ENCODE results near the gene LCE2B. TPM values are rescaled to one million over a fixed set of nuclear protein-coding genes. Genes with fewer than 3 reads are reported as not detected.
"Not testable (repeated sequence)": the region's sequence is repeated elsewhere in the genome, so short reads cannot be mapped to it uniquely, and the experiment has no call there.

Gene LCE2B, protein sequence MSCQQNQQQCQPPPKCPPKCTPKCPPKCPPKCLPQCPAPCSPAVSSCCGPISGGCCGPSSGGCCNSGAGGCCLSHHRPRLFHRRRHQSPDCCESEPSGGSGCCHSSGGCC
- not detected for total RNA-seq

DNA sequence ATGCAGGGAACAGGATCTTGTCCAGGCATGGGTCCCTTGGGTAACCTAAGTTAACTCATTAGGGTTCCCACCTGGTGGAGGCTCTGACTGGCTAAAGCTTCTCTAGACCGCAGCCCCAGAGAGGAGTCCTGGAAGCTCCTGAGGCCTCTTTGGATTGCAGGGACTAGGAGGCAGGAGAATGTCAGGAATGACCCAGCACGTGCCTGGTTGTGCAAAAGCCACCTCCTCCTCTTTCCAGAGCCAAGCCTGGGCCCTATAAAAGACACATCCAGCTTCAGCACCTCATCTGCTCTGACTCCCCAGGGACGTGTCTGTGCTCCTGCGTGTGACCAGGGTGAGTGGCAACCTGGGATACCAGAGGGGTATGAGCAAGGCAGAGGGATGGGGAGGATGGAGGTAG, at the start of gene LCE2B:
TSS of gene LCE2B (plus strand) at position 301 of the 400 bp plus-strand sequence. CDS start 721 bp downstream, outside the sequence.
- not testable (repeated sequence) for DNase-seq; H3K4me1 Mint-ChIP-seq (ENCODE audit: low read depth); H3K27ac Mint-ChIP-seq; H3K9me3 Mint-ChIP-seq; ATAC-seq (replicated peaks in 1 of 2); H3K36me3 Mint-ChIP-seq (ENCODE audit: insufficient read depth in 2 of 2); H3K4me3 Mint-ChIP-seq
- H3K27me3 Mint-ChIP-seq (ENCODE audit: low read depth) = peaks cover 10% of the 10 kb centered on the region

DNA sequence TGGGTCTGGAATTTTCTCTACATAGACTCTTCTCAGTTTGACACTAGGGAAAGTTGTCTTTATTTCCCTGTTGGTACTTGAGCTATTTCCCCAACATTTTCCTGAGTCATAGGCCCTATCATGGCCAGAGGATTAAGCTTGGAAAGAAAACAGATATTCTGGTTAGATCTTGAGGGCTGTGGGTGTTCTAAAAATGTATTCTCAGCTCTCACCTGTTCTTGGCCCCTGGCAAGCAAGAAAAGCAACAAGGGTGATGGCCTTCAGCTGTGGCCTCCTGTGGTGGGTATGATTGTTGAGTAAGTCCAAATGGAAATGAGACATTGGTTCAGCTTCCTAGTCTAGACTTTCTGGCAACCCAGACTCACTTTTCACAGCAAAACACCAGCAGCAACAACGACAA, 45.6 kb upstream of the LCE2B start:
- no peak for ATAC-seq (replicated peaks in 1 of 2)
- DNase-seq = no peak
- H3K4me1 Mint-ChIP-seq (ENCODE audit: low read depth) = no peaks in the 10 kb centered on the region
- peaks cover 0 to 1% of the 10 kb centered on the region in 2 donors for H3K9me3 Mint-ChIP-seq
- H3K36me3 Mint-ChIP-seq (ENCODE audit: insufficient read depth in 2 of 2) = no peaks in the 10 kb centered on the region
- no peak overlapping the region for H3K27ac Mint-ChIP-seq
- H3K27me3 Mint-ChIP-seq (ENCODE audit: low read depth) = peaks cover 7% of the 10 kb centered on the region
- no peak overlapping the region for H3K4me3 Mint-ChIP-seq

GRCh38 chr1:152643945-152644344, 42.0 kb upstream of the LCE2B start:
- Mint-ChIP-seq H3K27ac (no peak overlapping the region), H3K36me3 (ENCODE audit: insufficient read depth in 2 of 2) (no peaks in the 10 kb centered on the region), H3K9me3 (peaks cover 0 to 1% of the 10 kb centered on the region in 2 donors), H3K4me1 (ENCODE audit: low read depth) (no peaks in the 10 kb centered on the region), H3K27me3 (ENCODE audit: low read depth) (peaks cover 17% of the 10 kb centered on the region), H3K4me3 (no peak overlapping the region)
- DNase-seq = no peak
- ATAC-seq (replicated peaks in 1 of 2) = no peak

GRCh38 chr1:152645146-152645545, 40.8 kb upstream of the LCE2B start:
- no peak for ATAC-seq (replicated peaks in 1 of 2)
- no peaks in the 10 kb centered on the region for H3K9me3 Mint-ChIP-seq
- no peak overlapping the region for H3K27ac Mint-ChIP-seq
- H3K4me1 Mint-ChIP-seq (ENCODE audit: low read depth) = no peaks in the 10 kb centered on the region
- H3K4me3 Mint-ChIP-seq = no peak overlapping the region
- no peaks in the 10 kb centered on the region for H3K36me3 Mint-ChIP-seq (ENCODE audit: insufficient read depth in 2 of 2)
- peaks cover 17% of the 10 kb centered on the region for H3K27me3 Mint-ChIP-seq (ENCODE audit: low read depth)
- no peak for DNase-seq

GRCh38 chr1:152646656-152647055, 39.3 kb upstream of the LCE2B start:
- DNase-seq (no peak), ATAC-seq (replicated peaks in 1 of 2) (no peak)
- Mint-ChIP-seq H3K27me3 (ENCODE audit: low read depth) (peaks cover 17% of the 10 kb centered on the region), H3K4me3 (no peak overlapping the region), H3K27ac (no peak overlapping the region), H3K36me3 (ENCODE audit: insufficient read depth in 2 of 2) (no peaks in the 10 kb centered on the region), H3K4me1 (ENCODE audit: low read depth) (no peaks in the 10 kb centered on the region), H3K9me3 (no peaks in the 10 kb centered on the region)

- no peaks in the 10 kb centered on the region for H3K27me3 Mint-ChIP-seq (ENCODE audit: low read depth)
- H3K9me3 Mint-ChIP-seq = no peaks in the 10 kb centered on the region
- peak; percentile 53 to 60 for ATAC-seq (replicated peaks in 1 of 2)
- no peaks in the 10 kb centered on the region for H3K36me3 Mint-ChIP-seq (ENCODE audit: insufficient read depth in 2 of 2)
- no peak overlapping the region for H3K27ac Mint-ChIP-seq
- no peak overlapping the region for H3K4me3 Mint-ChIP-seq
- peaks cover 5% of the 10 kb centered on the region for H3K4me1 Mint-ChIP-seq (ENCODE audit: low read depth)
- DNase-seq = peak; percentile 64 to 76
These were observed 31.8 kb upstream of the LCE2B start for GRCh38 chr1:152654110-152654509.

- Mint-ChIP-seq H3K27me3 (ENCODE audit: low read depth) (no peaks in the 10 kb centered on the region), H3K4me3 (no peak overlapping the region), H3K27ac (no peak overlapping the region), H3K36me3 (ENCODE audit: insufficient read depth in 2 of 2) (no peaks in the 10 kb centered on the region), H3K4me1 (ENCODE audit: low read depth) (peaks cover 5% of the 10 kb centered on the region), H3K9me3 (no peaks in the 10 kb centered on the region)
- DNase-seq (no peak), ATAC-seq (replicated peaks in 1 of 2) (no peak)
These were observed 29.5 kb upstream of the LCE2B start for GRCh38 chr1:152656459-152656858.

DNA sequence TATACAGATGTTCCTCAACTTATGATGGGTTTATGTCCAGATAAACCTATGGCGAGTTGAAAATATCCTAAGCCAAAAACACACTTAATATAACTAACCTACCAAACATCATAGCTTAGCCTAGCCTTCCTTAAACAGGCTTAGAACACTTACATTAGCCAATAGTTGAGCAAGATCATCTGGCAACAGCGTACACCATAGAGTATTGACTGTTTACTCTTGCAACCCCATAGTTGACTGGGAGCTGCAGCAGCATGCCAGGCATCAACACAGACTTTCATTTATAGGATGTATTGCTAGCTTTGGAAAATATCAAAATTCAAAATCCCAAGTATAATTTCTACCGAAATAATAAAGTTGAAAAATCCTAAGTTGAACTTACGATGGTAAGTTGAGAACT, 28.2 kb upstream of the LCE2B start:
- ATAC-seq (replicated peaks in 1 of 2) (no peak), DNase-seq (no peak)
- Mint-ChIP-seq H3K27me3 (ENCODE audit: low read depth) (no peaks in the 10 kb centered on the region), H3K9me3 (no peaks in the 10 kb centered on the region), H3K27ac (no peak overlapping the region), H3K4me1 (ENCODE audit: low read depth) (peaks cover 5% of the 10 kb centered on the region), H3K36me3 (ENCODE audit: insufficient read depth in 2 of 2) (no peaks in the 10 kb centered on the region), H3K4me3 (no peak overlapping the region)

DNA sequence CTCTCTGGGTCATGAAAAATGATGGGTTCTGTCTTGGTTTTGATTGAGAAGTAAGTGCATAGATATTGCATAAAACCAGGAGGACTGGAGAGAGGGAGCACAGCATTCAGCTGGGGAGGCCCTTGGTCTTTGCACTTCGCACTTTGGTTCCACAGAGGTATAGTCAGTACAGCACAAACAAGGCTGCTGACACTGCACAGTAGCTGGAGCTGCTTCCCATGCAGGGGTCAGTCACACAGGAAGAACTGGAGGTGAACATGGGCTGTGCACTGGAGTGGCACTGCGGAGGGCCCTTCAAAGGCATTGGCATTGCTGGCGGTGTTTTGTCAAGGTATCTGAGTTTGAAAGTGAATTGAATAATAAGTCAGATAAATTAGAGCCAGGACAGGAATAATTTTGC, 27.3 kb upstream of the LCE2B start:
- H3K4me1 Mint-ChIP-seq (ENCODE audit: low read depth) = peaks cover 4% of the 10 kb centered on the region

DNA sequence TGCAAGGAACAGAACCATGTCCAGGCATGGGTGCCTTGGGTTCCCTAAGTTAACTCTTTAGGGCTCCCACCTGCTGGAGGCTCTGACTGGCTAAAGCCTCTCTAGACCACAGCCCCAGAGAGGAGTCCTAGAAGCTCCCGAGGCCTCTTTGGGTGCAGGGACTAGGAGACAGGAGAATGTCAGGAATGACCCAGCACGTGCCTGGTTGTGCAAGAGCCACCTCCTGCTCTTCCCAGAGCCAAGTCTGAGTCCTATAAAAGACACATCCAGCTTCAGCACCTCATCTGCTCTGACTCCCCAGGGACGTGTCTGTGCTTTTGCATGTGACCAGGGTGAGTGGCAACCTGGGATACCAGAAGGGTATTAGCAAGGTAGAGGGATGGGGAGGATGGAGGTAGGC, 22.8 kb upstream of the LCE2B start, which contains the start of gene LCE2D:
TSS of gene LCE2D (plus strand) at position 283 of the 400 bp plus-strand sequence. CDS start 726 bp downstream, outside the sequence.
- ATAC-seq (replicated peaks in 1 of 2) (no peak), DNase-seq (no peak)
- H3K4me1 Mint-ChIP-seq (ENCODE audit: low read depth) = no peaks in the 10 kb centered on the region
- H3K4me3 Mint-ChIP-seq = no peak within 1 kb of the TSS
- peaks cover 11% of the 10 kb centered on the region for H3K27me3 Mint-ChIP-seq (ENCODE audit: low read depth)
- no peak within 1 kb of the TSS for H3K27ac Mint-ChIP-seq
- H3K9me3 Mint-ChIP-seq = no peaks in the 10 kb centered on the region
- no peaks in the 10 kb centered on the region for H3K36me3 Mint-ChIP-seq (ENCODE audit: insufficient read depth in 2 of 2)

More for the DNA sequence above, 27.3 kb upstream of the LCE2B start:
- no peak for DNase-seq
- Mint-ChIP-seq H3K4me3 (no peak overlapping the region), H3K9me3 (no peaks in the 10 kb centered on the region), H3K27me3 (ENCODE audit: low read depth) (no peaks in the 10 kb centered on the region), H3K27ac (no peak overlapping the region), H3K36me3 (ENCODE audit: insufficient read depth in 2 of 2) (no peaks in the 10 kb centered on the region)
- ATAC-seq (replicated peaks in 1 of 2) = no peak

GRCh38 chr1:152666171-152666570, 19.8 kb upstream of the LCE2B start:
- H3K9me3 Mint-ChIP-seq; H3K36me3 Mint-ChIP-seq (ENCODE audit: insufficient read depth in 2 of 2); DNase-seq; H3K27ac Mint-ChIP-seq; H3K4me3 Mint-ChIP-seq; ATAC-seq (replicated peaks in 1 of 2); H3K4me1 Mint-ChIP-seq (ENCODE audit: low read depth): not testable (repeated sequence)
- H3K27me3 Mint-ChIP-seq (ENCODE audit: low read depth) = peaks cover 11% of the 10 kb centered on the region

DNA sequence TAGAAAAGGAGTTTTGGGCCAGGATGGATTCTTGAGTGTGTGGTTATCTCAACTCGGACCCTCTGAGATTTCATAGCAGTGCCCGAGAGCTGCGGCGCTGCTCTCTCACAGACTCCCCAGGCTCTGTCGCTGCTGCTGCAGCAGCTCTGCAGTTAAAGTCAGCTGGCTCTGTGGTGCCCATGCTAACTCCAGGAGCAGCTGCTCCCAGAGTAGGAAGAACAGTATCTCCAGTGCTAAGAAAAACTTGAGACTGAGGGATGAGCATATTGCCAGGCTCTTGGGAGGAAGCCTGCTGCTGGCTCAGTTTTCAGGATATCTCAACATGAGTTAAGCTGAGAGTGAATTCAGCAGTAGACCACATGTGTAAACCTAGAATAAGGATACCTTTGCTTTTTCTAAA, 18.3 kb upstream of the LCE2B start:
- Mint-ChIP-seq H3K9me3 (no peaks in the 10 kb centered on the region), H3K36me3 (ENCODE audit: insufficient read depth in 2 of 2) (no peaks in the 10 kb centered on the region), H3K4me3 (no peak overlapping the region)

GRCh38 chr1:152673016-152673415, 12.9 kb upstream of the LCE2B start:
- Mint-ChIP-seq H3K9me3 (no peaks in the 10 kb centered on the region), H3K27ac (no peak overlapping the region), H3K36me3 (ENCODE audit: insufficient read depth in 2 of 2) (no peaks in the 10 kb centered on the region), H3K4me3 (no peak overlapping the region), H3K4me1 (ENCODE audit: low read depth) (no peaks in the 10 kb centered on the region), H3K27me3 (ENCODE audit: low read depth) (peaks cover 12% of the 10 kb centered on the region)
- no peak for DNase-seq
- ATAC-seq (replicated peaks in 1 of 2) = no peak

More for the DNA sequence above, 18.3 kb upstream of the LCE2B start:
- ATAC-seq (replicated peaks in 1 of 2) = no peak
- DNase-seq = no peak
- Mint-ChIP-seq H3K27ac (no peak overlapping the region), H3K27me3 (ENCODE audit: low read depth) (peaks cover 11% of the 10 kb centered on the region), H3K4me1 (ENCODE audit: low read depth) (no peaks in the 10 kb centered on the region)

GRCh38 chr1:152674983-152675382, 10.9 kb upstream of the LCE2B start, which contains the start of gene LCE2C:
Gene LCE2C, plus strand, starts transcription at chr1:152675279. Its CDS starts 737 bp downstream, at chr1:152676016.
- H3K27me3 Mint-ChIP-seq (ENCODE audit: low read depth) = peaks cover 24% of the 10 kb centered on the region
- H3K4me1 Mint-ChIP-seq (ENCODE audit: low read depth); H3K27ac Mint-ChIP-seq; DNase-seq; ATAC-seq (replicated peaks in 1 of 2); H3K36me3 Mint-ChIP-seq (ENCODE audit: insufficient read depth in 2 of 2); H3K9me3 Mint-ChIP-seq; H3K4me3 Mint-ChIP-seq: not testable (repeated sequence)

Measured in activated T-cell treated with anti-CD3 and anti-CD28 coated beads, Interleukin-2, amount 50 U/mL, for 72 hours (primary cell).